Karpas-422 (cell line): ENCODE measurements around the gene ATP11A. TPM values are rescaled to one million over a fixed set of nuclear protein-coding genes. Genes with fewer than 3 reads are reported as not detected.

ENCODE experiments used
- DNase-seq: peaks from one replicate; pipeline ENCODE4 v3.0.0-alpha.2; 2015
- H2AFZ ChIP-seq: fragments of 200-600 bp; sonication (generic); 2 replicates; pipeline ENCODE4 v1.6.1; 2014; ENCODE audit warnings: antibody characterized with exemption, low read length, mixed read lengths
- H3K27ac ChIP-seq: fragments of 200-600 bp; sonication (generic); 2 replicates; pipeline ENCODE4 v1.5.1; 2014; ENCODE audit warnings: mild to moderate bottlenecking, low read length, moderate library complexity
- H3K27me3 ChIP-seq: fragments of 200-600 bp; sonication (generic); 2 replicates; pipeline ENCODE4 v1.6.1; 2014; ENCODE audit warnings: low read length, mixed read lengths
- H3K36me3 ChIP-seq: fragments of 200-600 bp; sonication (generic); 2 replicates; pipeline ENCODE4 v1.6.1; 2014; ENCODE audit warnings: low read length, mixed read lengths; ENCODE audit not compliant: insufficient read depth
- H3K4me1 ChIP-seq: fragments of 200-600 bp; sonication (generic); 2 replicates; pipeline ENCODE4 v1.6.1; 2014; ENCODE audit warnings: mild to moderate bottlenecking, low read length, mixed read lengths
- H3K4me2 ChIP-seq: fragments of 200-600 bp; sonication (generic); 2 replicates; pipeline ENCODE4 v1.6.1; 2014; ENCODE audit warnings: low read length, low read depth, mild to moderate bottlenecking; ENCODE audit not compliant: poor library complexity, severe bottlenecking
- H3K4me3 ChIP-seq: fragments of 200-600 bp; sonication (generic); 2 replicates; pipeline ENCODE4 v1.5.1; 2014; ENCODE audit warnings: mild to moderate bottlenecking, antibody characterized with exemption, low read length, mixed read lengths
- H3K79me2 ChIP-seq: fragments of 200-600 bp; sonication (generic); 2 replicates; pipeline ENCODE4 v1.6.1; 2014; ENCODE audit warnings: mild to moderate bottlenecking, low read length, mixed read lengths
- H3K9ac ChIP-seq: fragments of 200-600 bp; sonication (generic); 2 replicates; pipeline ENCODE4 v1.6.0; 2014; ENCODE audit warnings: low read length
- H3K9me2 ChIP-seq: fragments of 200-600 bp; sonication (generic), shearing (Covaris generic); replicated peaks from 2 replicates; pipeline ENCODE4 v1.6.0; 2014; ENCODE audit warnings: mild to moderate bottlenecking, low read length, moderate library complexity; ENCODE audit not compliant: insufficient read depth
- H3K9me3 ChIP-seq: fragments of 300-700, 200-600 bp; sonication (generic); 2 replicates; pipeline ENCODE4 v1.6.1; 2014; ENCODE audit warnings: low read length, mixed read lengths
- H4K20me1 ChIP-seq: fragments of 200-600 bp; sonication (generic); 2 replicates; pipeline ENCODE4 v1.6.1; 2014; ENCODE audit warnings: mild to moderate bottlenecking, antibody characterized with exemption, low read length, low read depth; ENCODE audit not compliant: insufficient read depth
- total RNA-seq: library from RNA; depleted of rRNA; stranded (reverse); fragments of >200 nt; shearing (Covaris generic); gene quantifications from 2 replicates; pipeline ENCODE4 v1.2.3, GENCODE V29; 2014; ENCODE audit warnings: low replicate concordance

Gene ATP11A
- total RNA-seq, 1 experiment from 2014 or later: 0.11 TPM

DNA sequence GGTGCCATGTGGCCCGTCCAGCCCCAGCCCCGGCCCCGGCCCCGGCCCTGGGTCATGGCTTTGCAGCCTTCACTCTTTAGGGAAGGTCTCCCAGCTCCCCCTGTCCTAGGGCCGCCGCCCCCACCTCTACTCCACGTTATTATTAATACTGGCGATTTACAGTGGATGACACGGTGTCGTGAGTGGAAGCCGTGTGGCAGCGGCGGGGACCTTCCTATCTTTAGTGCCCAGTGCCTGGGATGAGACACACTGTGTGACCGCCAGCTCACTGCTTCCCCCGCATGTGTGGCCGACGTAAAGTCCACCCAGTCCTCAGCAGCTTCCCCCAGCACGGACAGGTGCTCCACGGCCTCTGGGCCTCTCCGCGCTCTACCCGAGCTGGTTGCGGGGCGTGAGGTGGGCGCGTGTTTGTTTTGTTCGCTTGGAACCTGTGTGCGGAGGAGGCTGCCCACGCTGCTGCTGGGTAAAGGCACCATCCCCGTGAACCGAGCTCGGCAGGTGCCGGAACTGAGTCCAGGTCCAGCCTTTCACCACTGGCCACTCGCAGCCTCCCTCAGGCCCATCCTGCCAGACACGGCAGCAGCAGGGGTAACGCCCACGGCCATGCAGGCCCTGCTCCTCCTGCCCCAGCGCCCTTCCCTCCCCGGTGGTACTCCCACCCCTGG lies 208.2 kb downstream of the ATP11A start:
- H3K4me2 ChIP-seq: no peak overlapping the region
- H2AFZ ChIP-seq: no peak overlapping the region
- H3K9me3 ChIP-seq: no peaks in the 10 kb centered on the region
- H3K27ac ChIP-seq: no peak overlapping the region
- peaks cover 3% of the 10 kb centered on the region; the same call in 1 of the 2 replicates for H4K20me1 ChIP-seq
- H3K9ac ChIP-seq: no peak overlapping the region
- no peaks in the 10 kb centered on the region for H3K27me3 ChIP-seq
- H3K79me2 ChIP-seq: no peaks in the 10 kb centered on the region
- no peak overlapping the region for H3K4me3 ChIP-seq
- DNase-seq: no peak
- H3K4me1 ChIP-seq: no peaks in the 10 kb centered on the region
- no peaks in the 10 kb centered on the region for H3K9me2 ChIP-seq
- H3K36me3 ChIP-seq: no peaks in the 10 kb centered on the region

- no peaks in the 10 kb centered on the region for H3K9me2 ChIP-seq
- H3K9ac ChIP-seq: no peak overlapping the region
- H3K4me1 ChIP-seq: no peaks in the 10 kb centered on the region
- H3K27me3 ChIP-seq: no peaks in the 10 kb centered on the region
- no peak overlapping the region for H3K27ac ChIP-seq
- no peaks in the 10 kb centered on the region for H3K9me3 ChIP-seq
- H3K4me2 ChIP-seq: no peak overlapping the region
- no peaks in the 10 kb centered on the region for H3K36me3 ChIP-seq
- H4K20me1 ChIP-seq: no peaks in the 10 kb centered on the region; the same call in 1 of the 2 replicates
- no peak overlapping the region for H3K4me3 ChIP-seq
- no peaks in the 10 kb centered on the region for H3K79me2 ChIP-seq
- DNase-seq: no peak
- H2AFZ ChIP-seq: no peak overlapping the region
Observed at GRCh38 chr13:112898621-112899280, 208.9 kb downstream of the ATP11A start.

DNA sequence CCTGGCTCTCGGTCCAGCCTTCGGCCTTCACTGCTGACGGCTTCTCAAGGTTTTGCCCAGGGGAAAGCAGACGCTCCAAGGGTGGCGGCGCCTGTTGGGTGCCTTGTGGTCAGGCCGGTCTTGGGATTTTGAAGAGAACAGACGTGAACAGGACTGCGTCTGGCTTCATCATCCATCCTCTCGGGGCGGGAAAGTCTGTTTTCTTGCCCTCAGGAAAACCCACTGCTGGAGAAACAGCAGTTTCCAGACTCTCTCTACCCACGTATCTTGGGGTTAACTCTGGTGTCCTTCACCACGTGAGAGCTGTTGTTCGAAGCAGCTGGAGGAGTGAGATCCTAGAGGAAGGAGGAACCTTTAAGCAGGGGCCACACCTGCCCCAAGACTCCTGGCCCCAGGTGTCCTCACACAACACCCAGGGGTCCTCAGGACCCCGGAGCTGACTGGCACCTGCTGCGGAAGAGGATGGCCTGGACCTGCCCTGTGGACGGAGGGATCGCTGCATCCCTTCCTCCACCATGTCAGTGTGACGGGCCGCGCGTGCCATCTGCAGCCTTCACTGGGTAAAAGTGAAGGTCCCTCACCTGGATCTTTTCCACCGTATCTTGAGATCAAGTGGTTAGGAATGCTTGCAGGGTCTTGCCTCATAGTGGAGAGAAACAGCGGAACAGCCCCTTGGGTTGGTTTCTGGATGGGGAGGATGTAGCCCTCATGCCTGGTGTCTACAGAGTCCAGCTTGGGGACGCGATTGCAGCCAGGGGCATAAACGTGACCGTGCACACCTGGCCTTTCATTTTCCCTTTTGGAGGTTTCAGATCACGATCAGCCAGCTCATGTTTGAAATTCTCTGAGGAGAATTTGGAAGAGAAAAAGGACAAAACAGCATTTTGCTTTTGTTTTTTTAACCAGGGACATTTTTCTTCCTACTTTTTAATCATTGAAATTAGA lies 209.7 kb downstream of the ATP11A start:
- no peaks in the 10 kb centered on the region; the same call in 1 of the 2 replicates for H4K20me1 ChIP-seq
- no peaks in the 10 kb centered on the region for H3K27me3 ChIP-seq
- no peaks in the 10 kb centered on the region for H3K36me3 ChIP-seq
- no peak overlapping the region for H3K4me3 ChIP-seq
- no peaks in the 10 kb centered on the region for H3K4me1 ChIP-seq
- H3K9ac ChIP-seq: no peak overlapping the region
- H3K9me3 ChIP-seq: no peaks in the 10 kb centered on the region
- no peaks in the 10 kb centered on the region for H3K79me2 ChIP-seq
- no peaks in the 10 kb centered on the region for H3K9me2 ChIP-seq
- no peak overlapping the region for H2AFZ ChIP-seq
- DNase-seq: no peak
- H3K4me2 ChIP-seq: no peak overlapping the region
- no peak overlapping the region for H3K27ac ChIP-seq

GRCh38 chr13:112900226-112900600 lies 210.4 kb downstream of the ATP11A start:
- H3K4me2 ChIP-seq: no peak overlapping the region
- no peak overlapping the region for H3K9ac ChIP-seq
- H3K27me3 ChIP-seq: no peaks in the 10 kb centered on the region
- no peaks in the 10 kb centered on the region for H3K36me3 ChIP-seq
- no peaks in the 10 kb centered on the region for H3K4me1 ChIP-seq
- no peaks in the 10 kb centered on the region; the same call in 1 of the 2 replicates for H4K20me1 ChIP-seq
- H3K4me3 ChIP-seq: no peak overlapping the region
- H3K79me2 ChIP-seq: no peaks in the 10 kb centered on the region
- H3K9me2 ChIP-seq: no peaks in the 10 kb centered on the region
- 0 out of 2 replicates have a peak, but pooled peaks cover 3% of the 10 kb centered on the region for H3K9me3 ChIP-seq
- H3K27ac ChIP-seq: no peak overlapping the region
- no peak for DNase-seq
- H2AFZ ChIP-seq: no peak overlapping the region

- peaks cover 6% of the 10 kb centered on the region; the same call in 1 of the 2 replicates for H3K9me3 ChIP-seq
- no peak overlapping the region for H2AFZ ChIP-seq
- no peaks in the 10 kb centered on the region for H3K4me1 ChIP-seq
- H3K27ac ChIP-seq: no peak overlapping the region
- no peak overlapping the region for H3K9ac ChIP-seq
- no peak overlapping the region for H3K4me3 ChIP-seq
- H4K20me1 ChIP-seq: no peaks in the 10 kb centered on the region; the same call in 1 of the 2 replicates
- no peaks in the 10 kb centered on the region for H3K79me2 ChIP-seq
- H3K9me2 ChIP-seq: no peaks in the 10 kb centered on the region
- no peak for DNase-seq
- no peaks in the 10 kb centered on the region for H3K36me3 ChIP-seq
- H3K27me3 ChIP-seq: no peaks in the 10 kb centered on the region
- no peak overlapping the region for H3K4me2 ChIP-seq
Observed at GRCh38 chr13:112900691-112901091, 210.9 kb downstream of the ATP11A start.

GRCh38 chr13:112902101-112902651 lies 212.3 kb downstream of the ATP11A start:
- no peaks in the 10 kb centered on the region for H3K9me2 ChIP-seq
- DNase-seq: no peak
- no peaks in the 10 kb centered on the region for H4K20me1 ChIP-seq
- H3K9me3 ChIP-seq: peaks cover 7% of the 10 kb centered on the region; the same call in 1 of the 2 replicates
- no peak overlapping the region for H3K9ac ChIP-seq
- H2AFZ ChIP-seq: no peak overlapping the region
- H3K27me3 ChIP-seq: no peaks in the 10 kb centered on the region
- H3K27ac ChIP-seq: no peak overlapping the region
- H3K4me2 ChIP-seq: no peak overlapping the region
- H3K4me3 ChIP-seq: no peak overlapping the region
- no peaks in the 10 kb centered on the region for H3K4me1 ChIP-seq
- H3K36me3 ChIP-seq: no peaks in the 10 kb centered on the region
- H3K79me2 ChIP-seq: no peaks in the 10 kb centered on the region

DNA sequence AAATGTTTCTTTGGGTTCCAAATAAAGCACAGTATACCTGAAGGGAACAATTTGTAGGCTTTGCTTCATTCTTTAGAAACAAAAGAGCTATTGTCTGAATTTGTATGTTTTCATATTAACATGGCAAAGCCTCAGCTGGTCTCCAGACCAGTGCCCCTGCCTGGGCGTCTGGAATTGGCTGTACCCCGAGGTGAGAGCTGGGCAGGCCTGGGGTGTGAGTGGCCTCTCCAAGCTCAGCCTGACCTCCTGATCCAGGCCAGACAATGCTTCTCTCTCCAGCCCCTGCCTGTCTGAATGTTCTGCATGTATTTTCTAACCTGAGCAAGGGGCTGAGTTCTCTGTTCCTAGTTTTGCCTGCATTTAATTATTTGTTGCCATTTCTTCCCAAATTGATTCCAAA lies 212.8 kb downstream of the ATP11A start:
- H4K20me1 ChIP-seq: no peaks in the 10 kb centered on the region
- H3K9ac ChIP-seq: no peak overlapping the region
- H3K27ac ChIP-seq: no peak overlapping the region
- no peaks in the 10 kb centered on the region for H3K79me2 ChIP-seq
- no peak overlapping the region for H3K4me2 ChIP-seq
- H2AFZ ChIP-seq: no peak overlapping the region
- no peak for DNase-seq
- no peaks in the 10 kb centered on the region for H3K36me3 ChIP-seq
- H3K4me1 ChIP-seq: no peaks in the 10 kb centered on the region
- H3K9me3 ChIP-seq: peaks cover 7% of the 10 kb centered on the region; the same call in 1 of the 2 replicates
- H3K27me3 ChIP-seq: no peaks in the 10 kb centered on the region
- no peak overlapping the region for H3K4me3 ChIP-seq
- H3K9me2 ChIP-seq: no peaks in the 10 kb centered on the region
